A549 treated with AZD2906 at 1 μM for 4 hours (cell line): ENCODE data around the gene PNMT. TPM values are rescaled to one million over a fixed set of nuclear protein-coding genes. Genes with fewer than 3 reads are reported as not detected.

Source experiments
- total RNA-seq: library from RNA; stranded (reverse); fragments of 200-300 nt; extraction: Qiagen RNA extraction; gene quantifications from 5 replicates; pipeline ENCODE4 v1.2.3, GENCODE V29; 2022

Gene PNMT
- 0.10 to 0.68 TPM (median 0.63 TPM) in 5 replicates for total RNA-seq

GRCh38 chr17:39667945-39668924 lies at the start of gene PNMT:
PNMT (plus strand) TSS chr17:39668453; CDS start chr17:39668476, 23 bp downstream.

DNA sequence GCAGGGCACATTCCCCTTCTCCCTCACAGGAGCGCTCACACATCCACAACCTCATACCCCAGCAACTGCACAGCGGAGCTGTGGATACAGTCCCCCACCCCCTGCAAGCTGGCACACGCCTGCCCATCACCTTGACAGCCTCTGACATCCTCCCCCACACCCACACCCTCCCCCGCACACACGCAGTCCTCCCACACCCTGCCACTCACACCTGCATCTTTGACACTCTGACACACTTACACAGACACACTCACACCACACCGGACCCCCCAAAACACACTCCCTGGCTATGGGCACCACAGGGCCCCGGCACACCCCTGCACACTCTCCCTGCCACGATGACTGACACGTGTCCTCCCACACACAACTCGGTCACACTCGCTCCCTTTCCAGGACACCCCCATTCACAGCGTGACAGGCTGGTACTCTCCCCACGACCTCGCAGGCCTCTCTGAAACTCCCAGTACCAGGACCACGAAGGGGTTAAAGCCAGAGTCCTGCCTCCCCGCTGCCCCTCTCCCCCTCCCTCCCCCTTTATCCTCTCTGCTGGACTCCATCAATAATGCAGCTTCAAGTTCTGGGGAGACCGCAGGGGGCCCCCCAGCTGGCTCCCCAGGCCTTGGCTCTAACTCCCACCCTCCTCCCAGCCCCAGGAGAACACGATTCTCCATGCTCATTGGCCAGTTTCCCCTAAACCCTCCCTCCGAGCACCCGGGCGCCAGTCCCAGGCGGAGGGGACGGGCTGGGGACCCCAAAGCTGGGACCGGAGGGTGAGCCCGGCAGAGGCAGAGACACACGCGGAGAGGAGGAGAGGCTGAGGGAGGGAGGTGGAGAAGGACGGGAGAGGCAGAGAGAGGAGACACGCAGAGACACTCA lies 41.8 kb upstream of the PNMT start, which contains the start of gene PPP1R1B:
Gene PPP1R1B (plus strand): TSS at position 782 of the 876 bp plus-strand sequence. CDS start 441 bp downstream, outside the sequence.

GRCh38 chr17:39636927-39637736 lies 31.1 kb upstream of the PNMT start, which contains the start of gene STARD3:
STARD3 (plus strand) TSS chr17:39637144; CDS start chr17:39653532, 16,388 bp downstream.

GRCh38 chr17:39664581-39665561 lies 3.4 kb upstream of the PNMT start, which contains the start of gene TCAP:
TCAP (plus strand) TSS chr17:39665349; CDS start chr17:39665360, 11 bp downstream.

DNA sequence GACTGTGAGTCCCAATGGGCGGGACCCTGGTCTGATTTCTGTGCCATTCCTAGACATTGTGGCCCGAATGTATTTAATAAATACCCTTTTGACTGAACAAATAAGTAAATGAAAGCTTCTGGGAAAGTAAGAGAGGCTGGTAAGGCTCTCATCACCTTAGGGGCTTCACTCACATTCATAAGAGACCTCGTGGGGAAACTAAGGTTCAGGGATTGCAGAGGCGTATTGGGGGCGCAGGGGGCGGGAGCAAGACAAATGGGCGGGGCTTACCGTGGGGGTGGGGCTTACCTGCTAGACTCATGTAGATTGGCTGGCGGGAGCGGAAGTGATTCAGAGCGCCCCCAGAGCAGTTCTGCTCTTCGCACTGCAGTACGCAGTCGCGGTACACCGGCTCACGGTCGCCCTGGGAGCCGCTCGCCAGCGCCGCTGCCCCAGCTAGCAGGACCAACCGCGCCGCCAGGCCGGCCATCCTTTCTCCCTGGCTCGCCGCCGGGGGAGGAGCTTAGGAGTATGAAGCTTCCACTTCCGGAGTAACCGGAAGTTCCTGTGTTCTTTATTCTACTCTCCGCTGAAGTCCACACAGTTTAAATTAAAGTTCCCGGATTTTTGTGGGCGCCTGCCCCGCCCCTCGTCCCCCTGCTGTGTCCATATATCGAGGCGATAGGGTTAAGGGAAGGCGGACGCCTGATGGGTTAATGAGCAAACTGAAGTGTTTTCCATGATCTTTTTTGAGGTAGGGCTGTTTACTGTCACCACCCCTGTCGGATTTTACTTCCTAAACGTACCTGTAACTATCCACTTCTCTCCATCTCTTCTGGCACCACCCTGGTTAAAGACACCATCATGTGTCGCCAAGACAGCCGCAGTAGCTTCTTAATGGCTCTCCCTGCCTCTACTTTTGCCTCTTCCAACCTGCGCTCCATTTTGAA lies 19.6 kb downstream of the PNMT start, which contains the start of gene PGAP3:
Gene PGAP3 (minus strand): TSS at position 512 of the 929 bp plus-strand sequence. CDS start 43 bp downstream, at position 469.

GRCh38 chr17:39699818-39700147 lies 31.5 kb downstream of the PNMT start, which contains the start of gene ERBB2:
ERBB2 (plus strand) TSS chr17:39700064; CDS start chr17:39700239, 175 bp downstream.

Other genes with a start within 250 kb of the PNMT start
- 24.9 to 34.5 TPM (median 28.8 TPM) in 5 replicates for gene MED1, start 217.2 kb upstream of the PNMT start, total RNA-seq
- gene CDK12, start 207.0 kb upstream of the PNMT start, total RNA-seq, result 30.4 to 36.3 TPM (median 32.3 TPM) in 5 replicates
- gene NEUROD2, start 60.5 kb upstream of the PNMT start, total RNA-seq, result 0.01 to 0.07 TPM (median 0.01 TPM) in 3 of 5 replicates, not detected in the others
- gene PPP1R1B, start 41.5 kb upstream of the PNMT start, total RNA-seq, result 0.06 to 0.18 TPM (median 0.16 TPM) in 5 replicates
- 50.2 to 59.9 TPM (median 55.1 TPM) in 5 replicates for gene STARD3, start 31.3 kb upstream of the PNMT start, total RNA-seq
- 0.69 to 1.3 TPM (median 0.82 TPM) in 5 replicates for gene TCAP, start 3.1 kb upstream of the PNMT start, total RNA-seq
- 7.7 to 8.6 TPM (median 8.1 TPM) in 5 replicates for gene PGAP3, start 19.6 kb downstream of the PNMT start, total RNA-seq
- gene ERBB2, start 31.6 kb downstream of the PNMT start, total RNA-seq, result 30.1 to 35.5 TPM (median 32.9 TPM) in 5 replicates
- 86.7 to 95.4 TPM (median 92.1 TPM) in 5 replicates for gene MIEN1, start 62.1 kb downstream of the PNMT start, total RNA-seq
- gene GRB7, start 69.5 kb downstream of the PNMT start, total RNA-seq, result 2.6 to 6.6 TPM (median 4.6 TPM) in 5 replicates
- gene IKZF3, start 195.9 kb downstream of the PNMT start, total RNA-seq, result not detected in 5 replicates
- not detected in 5 replicates for gene ZPBP2, start 199.7 kb downstream of the PNMT start, total RNA-seq